Smooth muscle cell (in vitro differentiated cells): Measurements from ENCODE around the gene SERPINB11. TPM values are rescaled to one million over a fixed set of nuclear protein-coding genes. Genes with fewer than 3 reads are reported as not detected.

Experiments
- DNase-seq: peaks from one replicate; lab custom pipeline; 2025; ENCODE audit not compliant: unreplicated experiment; lab: John Stamatoyannopoulos, UW
- H2AFZ ChIP-seq: fragments of 200-600 bp; sonication (generic); 2 replicates; pipeline ENCODE4 v1.6.0; 2016; ENCODE audit warnings: antibody characterized with exemption, low read depth, mild to moderate bottlenecking
- H3F3A ChIP-seq: fragments of 200-600 bp; sonication (generic); 2 replicates; pipeline ENCODE4 v1.6.0; 2017; ENCODE audit warnings: antibody characterized with exemption, low read depth
- H3K27ac ChIP-seq: fragments of 200-600 bp; sonication (generic); 2 replicates; pipeline ENCODE4 v1.5.1; 2016; ENCODE audit warnings: low read depth, mild to moderate bottlenecking
- H3K27me3 ChIP-seq: fragments of 200-600 bp; sonication (generic); 2 replicates; pipeline ENCODE4 v1.6.1; 2016; ENCODE audit warnings: low read depth, mild to moderate bottlenecking
- H3K36me3 ChIP-seq: fragments of 200-600 bp; sonication (generic); 2 replicates; pipeline ENCODE4 v1.5.1; 2016; ENCODE audit warnings: low read depth
- H3K4me1 ChIP-seq: fragments of 200-600 bp; sonication (generic); 2 replicates; pipeline ENCODE4 v1.5.1; 2016; ENCODE audit warnings: low read depth
- H3K4me2 ChIP-seq: fragments of 200-600 bp; sonication (generic); 2 replicates; pipeline ENCODE4 v1.6.0; 2016; ENCODE audit warnings: mild to moderate bottlenecking
- H3K4me3 ChIP-seq: fragments of 200-600 bp; sonication (generic); 2 replicates; pipeline ENCODE4 v1.5.1; 2016; ENCODE audit warnings: mild to moderate bottlenecking
- H3K79me2 ChIP-seq: fragments of 200-600 bp; sonication (generic); 2 replicates; pipeline ENCODE4 v1.6.0; 2016; ENCODE audit warnings: low read depth, mild to moderate bottlenecking
- H3K9ac ChIP-seq: fragments of 200-600 bp; sonication (generic); 2 replicates; pipeline ENCODE4 v1.6.0; 2016; ENCODE audit warnings: low read depth
- H3K9me3 ChIP-seq: fragments of 200-600 bp; sonication (generic); replicated peaks from 2 replicates; pipeline ENCODE4 v1.5.1; 2016; ENCODE audit warnings: low read depth
- H4K20me1 ChIP-seq: fragments of 200-600 bp; sonication (generic); 2 replicates; pipeline ENCODE4 v1.6.0; 2016; ENCODE audit warnings: low read depth
- WGBS: methylation state at CpG from one replicate; pipeline ENCODE4 v1.1.7; 2016; ENCODE audit warnings: low lambda C conversion rate; 5-methylcytosine and 5-hydroxymethylcytosine counted together
- polyA plus RNA-seq: library from polyadenylated mRNA; unstranded; fragments of >200 nt; fragmentation: Nextera tagmentation; extraction: Ambion mirVana; gene quantifications from 2 replicates; pipeline ENCODE4 v1.2.1, GENCODE V29; 2016
- total RNA-seq: library from RNA; depleted of rRNA; stranded (reverse); fragments of >200 nt; gene quantifications from 2 replicates; pipeline ENCODE4 v1.2.3, GENCODE V29; 2014
- TF ChIP-seq, protein P1 (sequence below): fragments of 200-600 bp; sonication (generic); IDR thresholded peaks from 2 replicates; pipeline ENCODE4 v1.5.1; 2017; ENCODE audit warnings: borderline replicate concordance, mild to moderate bottlenecking, antibody characterized with exemption; ENCODE audit not compliant: insufficient read depth, poor library complexity, severe bottlenecking

SERPINB11 gene
- total and polyA plus RNA-seq, 2 experiments from 2014 or later, result 0.25 to 1.4 TPM

DNA sequence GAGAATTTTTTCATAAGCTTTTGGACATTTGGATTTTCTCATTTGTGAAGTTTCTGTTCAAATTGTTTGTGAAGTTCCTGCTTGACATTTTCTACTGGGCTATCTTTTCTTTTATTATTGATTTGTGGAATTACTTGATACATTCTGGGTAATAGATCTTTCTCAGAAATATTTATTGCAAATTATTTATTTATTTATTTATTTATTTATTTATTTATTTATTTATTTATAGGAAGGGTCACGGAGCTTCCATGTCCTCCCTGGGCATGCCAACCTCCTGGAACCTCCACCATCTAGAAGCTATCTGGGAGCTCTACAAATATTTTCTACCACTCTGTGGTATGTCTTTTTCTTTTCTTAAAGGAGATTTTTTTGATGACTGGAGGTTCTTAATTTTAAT is 46.7 kb downstream of the SERPINB11 start:
- H4K20me1 ChIP-seq, result no peaks in the 10 kb centered on the region
- H3K4me2 ChIP-seq, result no peak overlapping the region
- no peak overlapping the region for H3K9ac ChIP-seq
- no peak overlapping the region for H2AFZ ChIP-seq
- no peaks in the 10 kb centered on the region for H3F3A ChIP-seq
- H3K4me1 ChIP-seq, result no peaks in the 10 kb centered on the region
- no peaks in the 10 kb centered on the region for H3K9me3 ChIP-seq
- TF ChIP-seq, protein P1, sequence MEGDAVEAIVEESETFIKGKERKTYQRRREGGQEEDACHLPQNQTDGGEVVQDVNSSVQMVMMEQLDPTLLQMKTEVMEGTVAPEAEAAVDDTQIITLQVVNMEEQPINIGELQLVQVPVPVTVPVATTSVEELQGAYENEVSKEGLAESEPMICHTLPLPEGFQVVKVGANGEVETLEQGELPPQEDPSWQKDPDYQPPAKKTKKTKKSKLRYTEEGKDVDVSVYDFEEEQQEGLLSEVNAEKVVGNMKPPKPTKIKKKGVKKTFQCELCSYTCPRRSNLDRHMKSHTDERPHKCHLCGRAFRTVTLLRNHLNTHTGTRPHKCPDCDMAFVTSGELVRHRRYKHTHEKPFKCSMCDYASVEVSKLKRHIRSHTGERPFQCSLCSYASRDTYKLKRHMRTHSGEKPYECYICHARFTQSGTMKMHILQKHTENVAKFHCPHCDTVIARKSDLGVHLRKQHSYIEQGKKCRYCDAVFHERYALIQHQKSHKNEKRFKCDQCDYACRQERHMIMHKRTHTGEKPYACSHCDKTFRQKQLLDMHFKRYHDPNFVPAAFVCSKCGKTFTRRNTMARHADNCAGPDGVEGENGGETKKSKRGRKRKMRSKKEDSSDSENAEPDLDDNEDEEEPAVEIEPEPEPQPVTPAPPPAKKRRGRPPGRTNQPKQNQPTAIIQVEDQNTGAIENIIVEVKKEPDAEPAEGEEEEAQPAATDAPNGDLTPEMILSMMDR, result no peak
- H3K79me2 ChIP-seq, result no peaks in the 10 kb centered on the region
- H3K27me3 ChIP-seq, result no peaks in the 10 kb centered on the region
- DNase-seq, result no peak
- whole genome bisulfite sequencing, result 81% methylated on average over 1 of the region's 1 CpG
- H3K4me3 ChIP-seq, result no peak overlapping the region
- H3K36me3 ChIP-seq, result no peaks in the 10 kb centered on the region
- H3K27ac ChIP-seq, result no peak overlapping the region

GRCh38 chr18:63752636-63753035 is 49.9 kb downstream of the SERPINB11 start:
- no peaks in the 10 kb centered on the region for H3F3A ChIP-seq
- no peaks in the 10 kb centered on the region for H3K4me1 ChIP-seq
- no peaks in the 10 kb centered on the region for H3K79me2 ChIP-seq
- H4K20me1 ChIP-seq, result no peaks in the 10 kb centered on the region
- H3K9ac ChIP-seq, result no peak overlapping the region
- 87% methylated on average over 2 of the region's 2 CpGs for WGBS
- H3K36me3 ChIP-seq, result no peaks in the 10 kb centered on the region
- H2AFZ ChIP-seq, result no peak overlapping the region
- H3K9me3 ChIP-seq, result no peaks in the 10 kb centered on the region
- H3K4me3 ChIP-seq, result no peak overlapping the region
- H3K27me3 ChIP-seq, result no peaks in the 10 kb centered on the region
- no peak overlapping the region for H3K27ac ChIP-seq
- DNase-seq, result no peak
- no peak overlapping the region for H3K4me2 ChIP-seq
- TF ChIP-seq, protein P1, result no peak

DNA sequence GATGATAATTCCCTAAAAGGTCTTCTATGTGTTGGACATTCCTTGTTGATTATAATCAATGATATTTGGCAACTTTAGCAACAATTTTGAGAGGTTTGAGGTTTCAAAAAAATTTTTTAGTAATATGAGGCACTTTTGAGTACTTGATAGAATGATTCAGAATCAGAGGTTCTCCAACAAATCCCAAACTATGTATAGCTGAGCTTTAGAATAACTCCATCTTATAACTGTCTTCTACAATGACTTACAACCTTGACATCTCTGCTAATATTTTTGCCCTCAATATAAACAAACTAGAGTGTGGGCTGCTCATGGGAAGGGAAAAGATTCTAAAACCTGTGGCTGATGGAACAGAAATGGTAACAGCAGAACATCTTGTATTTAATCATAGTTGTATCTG is 50.9 kb downstream of the SERPINB11 start:
- no peak overlapping the region for H3K4me3 ChIP-seq
- no peaks in the 10 kb centered on the region for H3K79me2 ChIP-seq
- H3K4me2 ChIP-seq, result no peak overlapping the region
- TF ChIP-seq, protein P1, result no peak
- DNase-seq, result no peak
- H3K27ac ChIP-seq, result no peak overlapping the region
- H3K9me3 ChIP-seq, result no peaks in the 10 kb centered on the region
- H3K9ac ChIP-seq, result no peak overlapping the region
- no peaks in the 10 kb centered on the region for H3K27me3 ChIP-seq
- no peak overlapping the region for H2AFZ ChIP-seq
- no peaks in the 10 kb centered on the region for H3K36me3 ChIP-seq
- H3K4me1 ChIP-seq, result no peaks in the 10 kb centered on the region
- H4K20me1 ChIP-seq, result no peaks in the 10 kb centered on the region
- no peaks in the 10 kb centered on the region for H3F3A ChIP-seq

GRCh38 chr18:63757541-63757940 is 54.8 kb downstream of the SERPINB11 start:
- Histone ChIP-seq H2AFZ (no peak overlapping the region), H3K9ac (no peak overlapping the region), H4K20me1 (no peaks in the 10 kb centered on the region), H3K9me3 (no peaks in the 10 kb centered on the region), H3K4me3 (no peak overlapping the region), H3K79me2 (no peaks in the 10 kb centered on the region), H3F3A (no peaks in the 10 kb centered on the region), H3K27ac (no peak overlapping the region), H3K4me2 (no peak overlapping the region), H3K4me1 (no peaks in the 10 kb centered on the region), H3K27me3 (no peaks in the 10 kb centered on the region), H3K36me3 (peaks cover 5% of the 10 kb centered on the region)
- no peak for DNase-seq
- TF ChIP-seq, protein P1, result no peak
